Glutamatergic neuron (in vitro differentiated cells): ENCODE measurements around the gene ADORA2A. TPM values are rescaled to one million over a fixed set of nuclear protein-coding genes. Genes with fewer than 3 reads are reported as not detected.
A peak's percentile ranks its signal among the peaks of the same experiment; 100 is the strongest.

Experiments
- DNase-seq: peaks from one replicate; pipeline ENCODE4 v3.0.0; 2022
- H3K27ac Mint-ChIP-seq: one replicate; pipeline ENCODE4 v1.8.0; 2020; ENCODE audit warnings: mild to moderate bottlenecking, mixed read lengths, inconsistent platforms; ENCODE audit not compliant: unreplicated experiment
- H3K27me3 Mint-ChIP-seq: one replicate; pipeline ENCODE4 v1.8.0; 2020; ENCODE audit warnings: mild to moderate bottlenecking, moderate library complexity, mixed read lengths, inconsistent platforms; ENCODE audit not compliant: unreplicated experiment
- H3K36me3 Mint-ChIP-seq: one replicate; pipeline ENCODE4 v1.8.0; 2020; ENCODE audit warnings: mild to moderate bottlenecking, mixed read lengths, inconsistent platforms; ENCODE audit not compliant: unreplicated experiment
- H3K4me1 Mint-ChIP-seq: one replicate; pipeline ENCODE4 v1.8.0; 2020; ENCODE audit warnings: mild to moderate bottlenecking, low read depth, mixed read lengths, inconsistent platforms; ENCODE audit not compliant: unreplicated experiment
- H3K4me3 Mint-ChIP-seq: one replicate; pipeline ENCODE4 v1.8.0; 2020; ENCODE audit warnings: mild to moderate bottlenecking, mixed read lengths, inconsistent platforms; ENCODE audit not compliant: unreplicated experiment
- H3K9me3 Mint-ChIP-seq: one replicate; pipeline ENCODE4 v1.8.0; 2020; ENCODE audit warnings: mild to moderate bottlenecking, moderate library complexity, mixed read lengths, inconsistent platforms; ENCODE audit not compliant: unreplicated experiment
- CTCF ChIP-seq: fragments of 200-600 bp; sonication (generic); IDR thresholded peaks from one replicate; pipeline ENCODE4 v1.5.0; 2021; ENCODE audit not compliant: partially characterized antibody, unreplicated experiment
- total RNA-seq: library from RNA; stranded (reverse); fragmentation: NEBNext Ultra II Directional; extraction: Animal tissue kit (Norgen Biotek cat#: 25700); gene quantifications from one replicate; pipeline ENCODE4 v1.2.1, GENCODE V29; 2021; ENCODE audit not compliant: unreplicated experiment

ADORA2A gene
- total RNA-seq, 1 donor from 2014 or later = 15.9 TPM

- Mint-ChIP-seq H3K4me1 (peaks cover 26% of the 10 kb centered on the region), H3K27ac (no peak overlapping the region), H3K4me3 (no peak overlapping the region), H3K36me3 (no peaks in the 10 kb centered on the region), H3K27me3 (peaks cover 7% of the 10 kb centered on the region), H3K9me3 (peaks cover 10% of the 10 kb centered on the region)
- DNase-seq = no peak
- TF ChIP-seq CTCF = no peak
These were observed 14.9 kb downstream of the ADORA2A start for GRCh38 chr22:24442352-24442744.

DNA sequence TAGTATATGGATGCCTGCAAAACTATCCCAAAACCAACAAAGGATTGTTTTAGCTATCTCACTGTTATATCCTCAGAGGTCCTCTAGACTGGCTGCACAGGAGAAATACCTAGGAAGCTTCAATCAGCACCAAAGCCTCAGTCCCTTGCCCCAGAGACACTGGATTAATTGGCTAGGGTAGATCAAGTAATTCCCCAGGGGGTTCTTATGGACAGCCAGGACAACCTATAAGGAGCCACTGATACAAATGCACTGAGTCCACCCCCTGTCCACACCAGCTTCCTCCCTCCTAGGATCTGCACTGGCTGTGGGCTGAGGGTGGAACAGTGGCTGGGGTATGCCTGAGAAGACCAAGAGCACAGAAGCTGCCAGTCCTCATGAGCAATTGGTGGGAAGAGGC, 16.3 kb downstream of the ADORA2A start:
- no peaks in the 10 kb centered on the region for H3K36me3 Mint-ChIP-seq
- TF ChIP-seq CTCF = no peak
- no peak overlapping the region for H3K4me3 Mint-ChIP-seq
- H3K27ac Mint-ChIP-seq = no peak overlapping the region
- no peak for DNase-seq
- peaks cover 10% of the 10 kb centered on the region for H3K9me3 Mint-ChIP-seq
- H3K27me3 Mint-ChIP-seq = peaks cover 3% of the 10 kb centered on the region
- peaks cover 26% of the 10 kb centered on the region for H3K4me1 Mint-ChIP-seq

DNA sequence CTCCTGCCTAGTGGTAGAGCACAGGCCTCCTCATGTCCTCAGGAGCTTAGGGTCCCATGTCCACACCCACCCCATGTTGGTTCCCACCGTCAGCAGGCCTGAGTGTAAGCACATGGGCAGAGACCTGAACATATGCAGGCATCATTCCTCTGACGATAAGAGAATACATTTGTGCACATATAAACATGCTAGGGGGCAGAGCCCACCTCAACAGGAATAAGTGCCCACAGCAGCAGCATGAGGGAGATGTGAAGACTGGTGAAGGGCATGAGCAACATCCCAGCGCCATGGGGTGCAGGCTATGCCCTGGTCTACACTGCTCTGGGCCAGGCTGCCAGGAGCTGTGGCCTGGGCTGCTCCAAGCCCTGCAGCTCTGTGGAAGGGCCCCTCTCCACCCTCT, 16.9 kb downstream of the ADORA2A start:
- no peak for DNase-seq
- Mint-ChIP-seq H3K27ac (no peak overlapping the region), H3K36me3 (no peaks in the 10 kb centered on the region), H3K4me1 (peaks cover 28% of the 10 kb centered on the region), H3K27me3 (peaks cover 3% of the 10 kb centered on the region), H3K4me3 (no peak overlapping the region), H3K9me3 (peaks cover 12% of the 10 kb centered on the region)
- no peak for TF ChIP-seq CTCF

- no peak for TF ChIP-seq CTCF
- H3K27ac Mint-ChIP-seq = no peak overlapping the region
- DNase-seq = no peak
- no peaks in the 10 kb centered on the region for H3K36me3 Mint-ChIP-seq
- no peak overlapping the region for H3K4me3 Mint-ChIP-seq
- H3K4me1 Mint-ChIP-seq = peaks cover 32% of the 10 kb centered on the region
- H3K27me3 Mint-ChIP-seq = peaks cover 7% of the 10 kb centered on the region
- H3K9me3 Mint-ChIP-seq = peaks cover 12% of the 10 kb centered on the region
These were observed 17.5 kb downstream of the ADORA2A start for GRCh38 chr22:24444729-24445466.

DNA sequence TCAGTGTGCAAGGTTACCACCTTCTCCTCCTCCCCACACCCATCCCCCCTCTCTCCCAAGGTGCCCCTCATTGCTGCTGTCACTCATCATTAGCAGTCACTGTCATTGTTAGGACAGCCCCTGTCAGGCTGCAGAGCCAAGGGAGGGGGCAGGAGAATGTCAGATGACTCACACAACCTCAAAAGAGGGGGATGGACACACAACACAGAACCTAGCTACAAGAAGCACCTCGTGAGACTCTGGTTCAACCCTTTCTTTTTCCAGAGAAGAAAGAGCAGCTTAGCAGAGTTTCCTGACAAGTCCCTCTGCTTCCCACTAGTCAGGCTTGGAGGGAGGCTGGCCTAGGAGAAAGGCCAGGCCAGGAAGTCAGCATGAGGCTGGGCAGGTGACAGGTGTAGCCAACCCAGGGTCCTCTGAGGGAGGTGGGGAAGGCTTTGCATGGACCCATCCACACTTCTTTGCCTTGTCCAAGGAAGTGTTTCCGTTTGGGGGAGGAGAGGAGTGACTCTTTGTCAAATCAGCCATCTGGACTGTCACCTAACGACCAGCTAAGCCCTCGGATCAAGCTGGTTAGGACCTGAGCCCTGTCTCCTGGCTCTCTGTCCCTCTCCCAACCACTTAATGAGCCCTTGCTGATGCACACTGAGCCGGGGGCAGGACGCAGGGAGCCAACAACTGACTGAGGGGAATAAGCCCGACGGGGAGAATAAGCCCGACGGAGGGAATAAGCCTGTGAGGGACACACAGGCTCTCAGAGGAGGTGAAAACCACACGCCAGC, 18.3 kb downstream of the ADORA2A start:
- no peak overlapping the region for H3K4me3 Mint-ChIP-seq
- peak; percentile 49 for DNase-seq
- H3K27ac Mint-ChIP-seq = peak overlapping the region; percentile 53

More for the DNA sequence above, 18.3 kb downstream of the ADORA2A start:
- Mint-ChIP-seq H3K9me3 (peaks cover 15% of the 10 kb centered on the region), H3K27me3 (peaks cover 9% of the 10 kb centered on the region), H3K36me3 (no peaks in the 10 kb centered on the region), H3K4me1 (peaks cover 40% of the 10 kb centered on the region)
- no peak for TF ChIP-seq CTCF
